ENCODE data around the gene TBX19.

- TF ChIP-seq CREB1 (CRISPR knock-in tag; IDR thresholded peaks at IDR 0.05) (no peak), NR3C1 (CRISPR knock-in tag; conservative IDR thresholded peaks at IDR 0.05; ENCODE audit: low read depth) (no peak), NR2C2 (CRISPR knock-in tag; IDR thresholded peaks at IDR 0.05) (no peak), MXD4 (CRISPR knock-in tag; IDR thresholded peaks at IDR 0.05; ENCODE audit: borderline replicate concordance) (no peak), ZNF121 (CRISPR knock-in tag; IDR thresholded peaks at IDR 0.05) (no peak)
- TF ChIP-seq, protein P1, sequence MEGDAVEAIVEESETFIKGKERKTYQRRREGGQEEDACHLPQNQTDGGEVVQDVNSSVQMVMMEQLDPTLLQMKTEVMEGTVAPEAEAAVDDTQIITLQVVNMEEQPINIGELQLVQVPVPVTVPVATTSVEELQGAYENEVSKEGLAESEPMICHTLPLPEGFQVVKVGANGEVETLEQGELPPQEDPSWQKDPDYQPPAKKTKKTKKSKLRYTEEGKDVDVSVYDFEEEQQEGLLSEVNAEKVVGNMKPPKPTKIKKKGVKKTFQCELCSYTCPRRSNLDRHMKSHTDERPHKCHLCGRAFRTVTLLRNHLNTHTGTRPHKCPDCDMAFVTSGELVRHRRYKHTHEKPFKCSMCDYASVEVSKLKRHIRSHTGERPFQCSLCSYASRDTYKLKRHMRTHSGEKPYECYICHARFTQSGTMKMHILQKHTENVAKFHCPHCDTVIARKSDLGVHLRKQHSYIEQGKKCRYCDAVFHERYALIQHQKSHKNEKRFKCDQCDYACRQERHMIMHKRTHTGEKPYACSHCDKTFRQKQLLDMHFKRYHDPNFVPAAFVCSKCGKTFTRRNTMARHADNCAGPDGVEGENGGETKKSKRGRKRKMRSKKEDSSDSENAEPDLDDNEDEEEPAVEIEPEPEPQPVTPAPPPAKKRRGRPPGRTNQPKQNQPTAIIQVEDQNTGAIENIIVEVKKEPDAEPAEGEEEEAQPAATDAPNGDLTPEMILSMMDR (IDR thresholded peaks at IDR 0.05), result no peak
- TF ChIP-seq, protein P2, sequence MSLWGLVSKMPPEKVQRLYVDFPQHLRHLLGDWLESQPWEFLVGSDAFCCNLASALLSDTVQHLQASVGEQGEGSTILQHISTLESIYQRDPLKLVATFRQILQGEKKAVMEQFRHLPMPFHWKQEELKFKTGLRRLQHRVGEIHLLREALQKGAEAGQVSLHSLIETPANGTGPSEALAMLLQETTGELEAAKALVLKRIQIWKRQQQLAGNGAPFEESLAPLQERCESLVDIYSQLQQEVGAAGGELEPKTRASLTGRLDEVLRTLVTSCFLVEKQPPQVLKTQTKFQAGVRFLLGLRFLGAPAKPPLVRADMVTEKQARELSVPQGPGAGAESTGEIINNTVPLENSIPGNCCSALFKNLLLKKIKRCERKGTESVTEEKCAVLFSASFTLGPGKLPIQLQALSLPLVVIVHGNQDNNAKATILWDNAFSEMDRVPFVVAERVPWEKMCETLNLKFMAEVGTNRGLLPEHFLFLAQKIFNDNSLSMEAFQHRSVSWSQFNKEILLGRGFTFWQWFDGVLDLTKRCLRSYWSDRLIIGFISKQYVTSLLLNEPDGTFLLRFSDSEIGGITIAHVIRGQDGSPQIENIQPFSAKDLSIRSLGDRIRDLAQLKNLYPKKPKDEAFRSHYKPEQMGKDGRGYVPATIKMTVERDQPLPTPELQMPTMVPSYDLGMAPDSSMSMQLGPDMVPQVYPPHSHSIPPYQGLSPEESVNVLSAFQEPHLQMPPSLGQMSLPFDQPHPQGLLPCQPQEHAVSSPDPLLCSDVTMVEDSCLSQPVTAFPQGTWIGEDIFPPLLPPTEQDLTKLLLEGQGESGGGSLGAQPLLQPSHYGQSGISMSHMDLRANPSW (CRISPR knock-in tag; conservative IDR thresholded peaks at IDR 0.05; ENCODE audit: low read depth), result no peak
- TF ChIP-seq, protein P3, sequence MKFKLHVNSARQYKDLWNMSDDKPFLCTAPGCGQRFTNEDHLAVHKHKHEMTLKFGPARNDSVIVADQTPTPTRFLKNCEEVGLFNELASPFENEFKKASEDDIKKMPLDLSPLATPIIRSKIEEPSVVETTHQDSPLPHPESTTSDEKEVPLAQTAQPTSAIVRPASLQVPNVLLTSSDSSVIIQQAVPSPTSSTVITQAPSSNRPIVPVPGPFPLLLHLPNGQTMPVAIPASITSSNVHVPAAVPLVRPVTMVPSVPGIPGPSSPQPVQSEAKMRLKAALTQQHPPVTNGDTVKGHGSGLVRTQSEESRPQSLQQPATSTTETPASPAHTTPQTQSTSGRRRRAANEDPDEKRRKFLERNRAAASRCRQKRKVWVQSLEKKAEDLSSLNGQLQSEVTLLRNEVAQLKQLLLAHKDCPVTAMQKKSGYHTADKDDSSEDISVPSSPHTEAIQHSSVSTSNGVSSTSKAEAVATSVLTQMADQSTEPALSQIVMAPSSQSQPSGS (CRISPR knock-in tag; IDR thresholded peaks at IDR 0.05; ENCODE audit: borderline replicate concordance, low read depth), result no peak
These were observed at the start of gene TBX19 for GRCh38 chr1:168280296-168280927.
